Right atrium auricular region (tissue), 2 donors: ENCODE measurements around the gene CMSS1. TPM values are rescaled to one million over a fixed set of nuclear protein-coding genes. Genes with fewer than 3 reads are reported as not detected.

Experiments
- DNase-seq: peaks from one replicate; pipeline ENCODE4 v3.0.0-alpha.2; 2019; ENCODE audit warnings: low spot score
- H3K27ac ChIP-seq, 2 donors: fragments of 200-600 bp; sonication (generic); 1 replicate in 1 of 2; 2 replicates in 1 of 2; pipeline ENCODE4 v1.5.1; 2016 to 2019
- H3K27me3 ChIP-seq, 2 donors: fragments of 200-600 bp; sonication (generic); one replicate each; pipeline versions ENCODE4 v1.5.1 to v1.6.0; 2017 to 2019
- H3K36me3 ChIP-seq: fragments of 200-600 bp; sonication (generic); one replicate; pipeline ENCODE4 v1.5.1; 2016
- H3K4me1 ChIP-seq, 2 donors: fragments of 200-600 bp; sonication (generic); one replicate each; pipeline versions ENCODE4 v1.5.1 to v1.6.0; 2017 to 2019
- H3K4me3 ChIP-seq, 2 donors: fragments of 200-600 bp; sonication (generic); 1 replicate in 1 of 2; 2 replicates in 1 of 2; pipeline ENCODE4 v1.5.1; 2017 to 2019; ENCODE audit warnings: mild to moderate bottlenecking in 1 of 2, moderate library complexity in 1 of 2
- H3K9me3 ChIP-seq, 2 donors: fragments of 200-600 bp; sonication (generic); one replicate each; pipeline ENCODE4 v1.5.1; 2019
- total RNA-seq, 2 donors: library from RNA; depleted of rRNA; stranded (reverse); fragments of >200 nt; gene quantifications; one replicate each; pipeline ENCODE4 v1.1.0, GENCODE V29; 2016
- TF ChIP-seq, protein P1 (sequence below), 2 donors: fragments of 200-600 bp; sonication (generic); IDR thresholded peaks; one replicate each; pipeline ENCODE4 v1.5.1; 2019; ENCODE audit warnings: antibody characterized with exemption in 2 of 2

CMSS1 gene
- total RNA-seq, 2 donors from 2014 or later, result 5.7 to 17.7 TPM

DNA sequence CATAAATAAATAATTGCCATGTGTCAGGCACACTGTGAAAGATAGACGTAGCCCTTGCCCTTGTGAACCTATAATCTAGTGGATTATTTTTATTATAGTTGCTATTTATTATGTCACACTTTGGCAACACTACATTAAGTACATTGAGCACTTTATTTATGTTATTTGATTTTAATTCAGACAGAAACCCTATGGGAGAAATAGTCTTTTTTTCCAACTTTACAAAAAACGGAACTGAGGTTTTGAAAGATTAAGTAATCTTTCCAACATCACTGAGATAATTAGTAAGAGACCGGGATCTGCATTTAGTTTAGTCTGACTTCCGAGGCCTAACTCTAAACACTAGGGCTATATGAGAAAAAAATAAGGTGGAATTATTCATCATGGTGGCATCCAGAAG lies 299.4 kb downstream of the CMSS1 start:
- no peak for DNase-seq
- Histone ChIP-seq H3K4me3 (no peak overlapping the region), H3K9me3 (no peaks in the 10 kb centered on the region), H3K27ac (no peak overlapping the region), H3K4me1 (peaks cover 0 to 5% of the 10 kb centered on the region in 2 donors), H3K36me3 (no peaks in the 10 kb centered on the region), H3K27me3 (no peaks in the 10 kb centered on the region)
- TF ChIP-seq, protein P1, sequence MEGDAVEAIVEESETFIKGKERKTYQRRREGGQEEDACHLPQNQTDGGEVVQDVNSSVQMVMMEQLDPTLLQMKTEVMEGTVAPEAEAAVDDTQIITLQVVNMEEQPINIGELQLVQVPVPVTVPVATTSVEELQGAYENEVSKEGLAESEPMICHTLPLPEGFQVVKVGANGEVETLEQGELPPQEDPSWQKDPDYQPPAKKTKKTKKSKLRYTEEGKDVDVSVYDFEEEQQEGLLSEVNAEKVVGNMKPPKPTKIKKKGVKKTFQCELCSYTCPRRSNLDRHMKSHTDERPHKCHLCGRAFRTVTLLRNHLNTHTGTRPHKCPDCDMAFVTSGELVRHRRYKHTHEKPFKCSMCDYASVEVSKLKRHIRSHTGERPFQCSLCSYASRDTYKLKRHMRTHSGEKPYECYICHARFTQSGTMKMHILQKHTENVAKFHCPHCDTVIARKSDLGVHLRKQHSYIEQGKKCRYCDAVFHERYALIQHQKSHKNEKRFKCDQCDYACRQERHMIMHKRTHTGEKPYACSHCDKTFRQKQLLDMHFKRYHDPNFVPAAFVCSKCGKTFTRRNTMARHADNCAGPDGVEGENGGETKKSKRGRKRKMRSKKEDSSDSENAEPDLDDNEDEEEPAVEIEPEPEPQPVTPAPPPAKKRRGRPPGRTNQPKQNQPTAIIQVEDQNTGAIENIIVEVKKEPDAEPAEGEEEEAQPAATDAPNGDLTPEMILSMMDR (IDR thresholded peaks at IDR 0.05), result no peak

DNA sequence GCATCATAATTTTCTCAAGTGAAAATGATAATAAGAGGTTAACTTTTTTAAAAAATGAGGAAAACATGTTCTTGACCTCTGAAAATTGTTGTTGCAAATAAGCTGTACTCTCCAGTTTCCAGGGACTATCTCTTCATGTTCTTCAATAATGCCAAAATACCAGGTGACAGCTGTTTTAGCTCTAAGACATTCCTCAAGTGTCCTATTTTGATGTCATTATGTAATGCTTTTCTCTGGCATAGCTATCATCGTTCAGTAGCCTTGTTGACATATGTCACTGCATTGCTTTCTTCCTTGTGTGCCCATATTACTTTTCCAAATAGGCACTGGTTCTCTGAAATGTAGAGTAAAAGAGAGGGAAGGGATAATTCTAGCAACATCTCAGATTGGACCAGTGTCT lies 302.4 kb downstream of the CMSS1 start:
- Histone ChIP-seq H3K4me1 (peaks cover 0 to 23% of the 10 kb centered on the region in 2 donors), H3K9me3 (no peaks in the 10 kb centered on the region), H3K27ac (no peak overlapping the region), H3K27me3 (no peaks in the 10 kb centered on the region), H3K4me3 (no peak overlapping the region), H3K36me3 (no peaks in the 10 kb centered on the region)
- no peak for DNase-seq
- TF ChIP-seq, protein P1 (IDR thresholded peaks at IDR 0.05), result no peak

DNA sequence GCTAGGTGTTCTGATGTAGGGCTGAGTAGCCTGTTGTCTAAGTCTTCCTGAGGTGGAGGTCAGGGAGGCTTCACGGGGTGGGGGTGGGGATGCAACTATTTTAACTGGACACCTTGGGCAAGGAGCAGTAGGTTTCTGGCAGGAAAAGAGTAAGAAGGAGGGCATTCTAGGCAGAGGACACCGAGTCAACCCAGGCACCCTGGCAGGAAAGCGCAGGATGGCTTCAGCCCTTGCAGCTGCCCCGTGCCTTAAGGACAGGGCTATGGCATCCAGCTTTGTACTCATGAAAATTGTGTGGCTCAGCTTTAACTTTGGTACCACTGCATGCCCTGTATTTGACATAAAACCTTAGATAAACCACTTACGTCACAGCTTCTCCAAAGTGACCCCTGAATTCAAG lies 303.0 kb downstream of the CMSS1 start:
- H3K9me3 ChIP-seq, result no peaks in the 10 kb centered on the region
- TF ChIP-seq, protein P1 (IDR thresholded peaks at IDR 0.05), result no peak
- DNase-seq, result no peak
- H3K27me3 ChIP-seq, result no peaks in the 10 kb centered on the region
- no peak overlapping the region for H3K27ac ChIP-seq
- no peaks in the 10 kb centered on the region for H3K36me3 ChIP-seq
- H3K4me1 ChIP-seq, result peaks cover 0 to 28% of the 10 kb centered on the region in 2 donors
- H3K4me3 ChIP-seq, result no peak overlapping the region

DNA sequence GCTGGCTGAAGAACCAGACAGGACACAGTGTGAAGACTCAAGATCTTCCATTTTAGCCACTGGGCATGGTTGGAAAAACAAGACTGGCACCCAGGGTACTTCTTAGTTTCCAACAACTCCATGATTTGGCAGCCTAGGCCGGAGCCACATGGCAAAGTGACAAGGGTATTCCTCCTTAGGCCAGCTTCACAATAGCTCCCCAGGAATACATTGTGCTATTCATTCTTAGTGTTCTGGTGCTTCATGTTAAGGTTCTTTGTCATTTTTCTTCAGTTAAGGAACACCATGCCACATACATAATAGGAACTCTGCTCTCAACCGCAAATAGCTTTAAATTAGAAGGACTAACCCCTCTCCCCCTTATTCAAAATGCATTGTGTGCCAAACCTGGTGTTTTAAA lies 304.7 kb downstream of the CMSS1 start:
- TF ChIP-seq, protein P1 (IDR thresholded peaks at IDR 0.05), result no peak
- H3K4me1 ChIP-seq, result peaks cover 0 to 28% of the 10 kb centered on the region in 2 donors
- H3K4me3 ChIP-seq, result no peak overlapping the region
- H3K9me3 ChIP-seq, result no peaks in the 10 kb centered on the region
- H3K36me3 ChIP-seq, result no peaks in the 10 kb centered on the region
- no peak for DNase-seq
- H3K27me3 ChIP-seq, result no peaks in the 10 kb centered on the region
- no peak overlapping the region for H3K27ac ChIP-seq

DNA sequence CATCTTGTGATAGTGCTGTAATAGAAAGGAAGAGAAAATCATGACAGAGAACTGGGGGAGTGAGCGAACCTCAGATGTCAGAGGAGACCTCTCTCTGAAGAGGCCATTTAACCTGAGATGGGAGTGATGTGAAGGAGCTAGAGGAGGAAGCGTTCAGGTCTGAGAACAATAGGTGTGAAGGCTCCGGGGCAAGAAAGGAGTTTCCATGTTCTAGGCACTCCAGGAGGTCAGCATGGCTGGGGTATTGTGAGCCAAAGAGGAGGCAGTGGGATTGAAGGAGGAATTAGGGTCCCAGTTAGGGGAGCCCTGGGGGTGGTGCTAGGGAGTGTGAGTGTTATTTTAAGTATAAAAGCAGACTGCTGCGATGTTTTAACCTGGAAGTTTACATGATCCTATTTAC lies 305.4 kb downstream of the CMSS1 start:
- peaks cover 0 to 28% of the 10 kb centered on the region in 2 donors for H3K4me1 ChIP-seq

More for the DNA sequence above, 305.4 kb downstream of the CMSS1 start:
- Histone ChIP-seq H3K4me3 (no peak overlapping the region), H3K27me3 (no peaks in the 10 kb centered on the region), H3K36me3 (no peaks in the 10 kb centered on the region), H3K27ac (peak overlapping the region; percentile 57 to 70), H3K9me3 (no peaks in the 10 kb centered on the region)
- TF ChIP-seq, protein P1 (IDR thresholded peaks at IDR 0.05), result no peak
- no peak for DNase-seq
